NCI-H1105 treated with DMSO at 0.1 percent for 48 hours (cell line): ENCODE results near the gene OLFML3.
"Not testable (repeated sequence)": the region's sequence is repeated elsewhere in the genome, so short reads cannot be mapped to it uniquely, and the experiment has no call there.

ENCODE experiments used
- DNase-seq: peaks from one replicate; lab custom pipeline; 2025; lab: John Stamatoyannopoulos, UW

Gene OLFML3

GRCh38 chr1:113993072-113993471, 13.8 kb downstream of the OLFML3 start:
- no peak for DNase-seq

- DNase-seq: no peak
Observed at GRCh38 chr1:113993766-113994165, 14.5 kb downstream of the OLFML3 start.

GRCh38 chr1:113995382-113995781, 16.1 kb downstream of the OLFML3 start:
- DNase-seq: no peak

GRCh38 chr1:113998361-113998760, 19.1 kb downstream of the OLFML3 start:
- no peak for DNase-seq

GRCh38 chr1:113999233-113999632, 20.0 kb downstream of the OLFML3 start:
- no peak for DNase-seq

GRCh38 chr1:113999799-114000198, 20.5 kb downstream of the OLFML3 start:
- DNase-seq: no peak

GRCh38 chr1:114000406-114000805, 21.1 kb downstream of the OLFML3 start:
- no peak for DNase-seq

- DNase-seq: no peak
Observed at GRCh38 chr1:114002492-114003239, 23.4 kb downstream of the OLFML3 start.

GRCh38 chr1:114003431-114003830, 24.2 kb downstream of the OLFML3 start:
- DNase-seq: no peak

GRCh38 chr1:114006825-114007224, 27.6 kb downstream of the OLFML3 start:
- DNase-seq: not testable (repeated sequence)

- no peak for DNase-seq
Observed at GRCh38 chr1:114008480-114008941, 29.2 kb downstream of the OLFML3 start.

- no peak for DNase-seq
Observed at GRCh38 chr1:114008993-114009392, 29.7 kb downstream of the OLFML3 start.

- DNase-seq: no peak
Observed at GRCh38 chr1:114009393-114009792, 30.1 kb downstream of the OLFML3 start.

- no peak for DNase-seq
Observed at GRCh38 chr1:114010433-114011184, 31.3 kb downstream of the OLFML3 start.

- DNase-seq: no peak
Observed at GRCh38 chr1:114011796-114012195, 32.5 kb downstream of the OLFML3 start.

- DNase-seq: no peak
Observed at GRCh38 chr1:114015075-114015474, 35.8 kb downstream of the OLFML3 start.

GRCh38 chr1:114019724-114020123, 40.5 kb downstream of the OLFML3 start:
- DNase-seq: not testable (repeated sequence)

- no peak for DNase-seq
Observed at GRCh38 chr1:114021665-114022099, 42.4 kb downstream of the OLFML3 start.

- no peak for DNase-seq
Observed at GRCh38 chr1:114022877-114023276, 43.6 kb downstream of the OLFML3 start.

- DNase-seq: no peak
Observed at GRCh38 chr1:114023377-114023776, 44.1 kb downstream of the OLFML3 start.

- DNase-seq: no peak
Observed at GRCh38 chr1:114024049-114024448, 44.8 kb downstream of the OLFML3 start.

- no peak for DNase-seq
Observed at GRCh38 chr1:114025609-114026401, 46.5 kb downstream of the OLFML3 start.
